Prostate gland (tissue), 2 donors: ENCODE data around the gene NINJ1. TPM values are rescaled to one million over a fixed set of nuclear protein-coding genes. Genes with fewer than 3 reads are reported as not detected.

Source experiments
- DNase-seq: peaks from one replicate; pipeline ENCODE4 v3.0.0-alpha.2; 2019; ENCODE audit warnings: low spot score
- H3K27ac ChIP-seq, 2 donors: fragments of 200-600 bp; sonication (generic); 2 replicates each; pipeline ENCODE4 v1.5.1; 2017 to 2019
- H3K27me3 ChIP-seq: fragments of 200-600 bp; sonication (generic); replicated peaks from 2 replicates; pipeline ENCODE4 v1.5.1; 2019; ENCODE audit not compliant: insufficient read depth
- H3K36me3 ChIP-seq, 2 donors: fragments of 200-600 bp; sonication (generic); 1 replicate in 1 of 2; 2 replicates in 1 of 2; pipeline versions ENCODE4 v1.5.1 to v1.8.1; 2017 to 2019
- H3K4me1 ChIP-seq: fragments of 200-600 bp; sonication (generic); replicated peaks from 2 replicates; pipeline ENCODE4 v1.5.1; 2019
- H3K4me3 ChIP-seq, 2 donors: fragments of 200-600 bp; sonication (generic); 2 replicates each; pipeline ENCODE4 v1.5.1; 2017 to 2019
- H3K9me3 ChIP-seq: fragments of 200-600 bp; sonication (generic); 2 replicates; pipeline ENCODE4 v1.5.1; 2017
- POLR2A ChIP-seq: fragments of 450-650 bp; IDR thresholded peaks from one replicate; pipeline ENCODE4 v1.6.1; 2016; ENCODE audit warnings: antibody characterized with exemption, mild to moderate bottlenecking
- POLR2AphosphoS5 ChIP-seq: sonication (generic); formaldehyde crosslinking; IDR thresholded peaks from one replicate; pipeline ENCODE4 v1.6.1; 2017; ENCODE audit warnings: antibody characterized with exemption
- WGBS: methylation state at CpG from one replicate; pipeline ENCODE4 v1.1.5; 2018; 5-methylcytosine and 5-hydroxymethylcytosine counted together
- intact Hi-C: fragments of 100-400 bp; cut with DNase I; formaldehyde crosslinking; loops from one replicate; pipeline ENCODE4 v1.14.2; 2022
- total RNA-seq, 2 donors: library from RNA; depleted of rRNA; stranded (reverse); fragments of >200 nt; gene quantifications; one replicate each; pipeline ENCODE4 v1.1.0, GENCODE V29; 2016
- TF ChIP-seq, protein P1 (sequence below), 4 experiments: fragments of 200-600 bp in 2 of 4; fragments of 450-650 bp in 2 of 4; sonication (generic) in 2 of 4; IDR thresholded peaks; 1 replicate in 3 of 4; 2 replicates in 1 of 4; pipeline ENCODE4 v1.5.1; 2016 to 2019; ENCODE audit warnings: antibody characterized with exemption in 4 of 4, mild to moderate bottlenecking in 2 of 4, moderate library complexity in 2 of 4

The NINJ1 gene
- total RNA-seq, 2 donors from 2014 or later: 139 to 183 TPM

- 41% methylated on average over 2 of the region's 3 CpGs for WGBS
- TF ChIP-seq, protein P1, sequence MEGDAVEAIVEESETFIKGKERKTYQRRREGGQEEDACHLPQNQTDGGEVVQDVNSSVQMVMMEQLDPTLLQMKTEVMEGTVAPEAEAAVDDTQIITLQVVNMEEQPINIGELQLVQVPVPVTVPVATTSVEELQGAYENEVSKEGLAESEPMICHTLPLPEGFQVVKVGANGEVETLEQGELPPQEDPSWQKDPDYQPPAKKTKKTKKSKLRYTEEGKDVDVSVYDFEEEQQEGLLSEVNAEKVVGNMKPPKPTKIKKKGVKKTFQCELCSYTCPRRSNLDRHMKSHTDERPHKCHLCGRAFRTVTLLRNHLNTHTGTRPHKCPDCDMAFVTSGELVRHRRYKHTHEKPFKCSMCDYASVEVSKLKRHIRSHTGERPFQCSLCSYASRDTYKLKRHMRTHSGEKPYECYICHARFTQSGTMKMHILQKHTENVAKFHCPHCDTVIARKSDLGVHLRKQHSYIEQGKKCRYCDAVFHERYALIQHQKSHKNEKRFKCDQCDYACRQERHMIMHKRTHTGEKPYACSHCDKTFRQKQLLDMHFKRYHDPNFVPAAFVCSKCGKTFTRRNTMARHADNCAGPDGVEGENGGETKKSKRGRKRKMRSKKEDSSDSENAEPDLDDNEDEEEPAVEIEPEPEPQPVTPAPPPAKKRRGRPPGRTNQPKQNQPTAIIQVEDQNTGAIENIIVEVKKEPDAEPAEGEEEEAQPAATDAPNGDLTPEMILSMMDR (IDR thresholded peaks at IDR 0.05): no peak
- TF ChIP-seq POLR2AphosphoS5: no peak
- TF ChIP-seq POLR2A: no peak
- no peak overlapping the region for H3K27ac ChIP-seq
- DNase-seq: no peak
- H3K9me3 ChIP-seq: no peaks in the 10 kb centered on the region
- H3K36me3 ChIP-seq: no peaks in the 10 kb centered on the region
- intact Hi-C loops: no loop called here
- H3K4me3 ChIP-seq: no peak overlapping the region
- H3K4me1 ChIP-seq: no peaks in the 10 kb centered on the region
- H3K27me3 ChIP-seq: no peaks in the 10 kb centered on the region
Observed at GRCh38 chr9:93115486-93116071, 18.5 kb downstream of the NINJ1 start.

- no peak for TF ChIP-seq POLR2AphosphoS5
- TF ChIP-seq, protein P1 (IDR thresholded peaks at IDR 0.05): no peak
- no peak for TF ChIP-seq POLR2A
- Histone ChIP-seq H3K4me3 (no peak overlapping the region), H3K4me1 (no peaks in the 10 kb centered on the region), H3K27me3 (no peaks in the 10 kb centered on the region), H3K9me3 (no peaks in the 10 kb centered on the region), H3K27ac (no peak overlapping the region), H3K36me3 (no peaks in the 10 kb centered on the region)
- intact Hi-C loops: loop anchor here (5.0 kb wide), 1 partner anchor 192 kb away; no protein-coding TSS in a partner anchor
- no peak for DNase-seq
- 77% methylated on average over 5 of the region's 5 CpGs for WGBS
Observed at GRCh38 chr9:93114984-93115335, 19.1 kb downstream of the NINJ1 start.

GRCh38 chr9:93114169-93114983 is 19.7 kb downstream of the NINJ1 start:
- intact Hi-C loops: loop anchor here (5.0 kb wide), 1 partner anchor 193 kb away; no protein-coding TSS in a partner anchor
- Histone ChIP-seq H3K36me3 (no peaks in the 10 kb centered on the region), H3K4me3 (no peak overlapping the region), H3K27ac (no peak overlapping the region), H3K27me3 (no peaks in the 10 kb centered on the region), H3K9me3 (no peaks in the 10 kb centered on the region), H3K4me1 (no peaks in the 10 kb centered on the region)
- TF ChIP-seq POLR2A (no peak), POLR2AphosphoS5 (no peak)
- TF ChIP-seq, protein P1 (IDR thresholded peaks at IDR 0.05): no peak
- DNase-seq: no peak
- 80% methylated on average over 16 of the region's 17 CpGs for WGBS

DNA sequence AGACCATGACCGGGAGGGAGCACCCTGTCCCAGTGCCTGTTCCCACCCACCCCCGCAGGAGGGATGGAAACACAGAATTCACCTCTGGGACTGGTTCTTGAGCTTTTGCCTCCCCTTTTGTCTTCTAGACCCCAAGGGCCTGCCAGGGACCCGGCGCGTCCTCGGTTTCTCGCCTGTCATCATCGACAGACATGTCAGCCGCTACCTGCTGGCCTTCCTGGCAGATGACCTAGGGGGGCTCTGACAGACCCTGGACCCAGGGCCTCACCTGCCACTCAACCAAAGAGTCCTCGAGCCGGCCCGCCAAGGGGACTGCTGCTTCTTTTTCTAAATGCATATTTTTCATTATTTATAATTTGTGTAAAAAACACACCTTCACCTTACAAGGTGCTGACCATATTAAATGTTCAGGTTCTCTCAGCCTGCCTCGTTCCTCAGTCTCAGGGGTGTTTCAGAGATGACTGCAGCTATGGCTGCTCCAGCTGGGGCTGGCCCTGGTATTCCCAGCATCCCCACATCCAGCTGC is 21.1 kb downstream of the NINJ1 start:
- WGBS: 92% methylated on average over 13 of the region's 13 CpGs
- H3K36me3 ChIP-seq: peaks cover 0 to 3% of the 10 kb centered on the region in 2 donors
- TF ChIP-seq, protein P1 (IDR thresholded peaks at IDR 0.05): no peak
- no peak for TF ChIP-seq POLR2AphosphoS5
- no peak for TF ChIP-seq POLR2A
- no peaks in the 10 kb centered on the region for H3K27me3 ChIP-seq
- intact Hi-C loops: loop anchor here (5.0 kb wide), 1 partner anchor 194 kb away; no protein-coding TSS in a partner anchor
- H3K4me1 ChIP-seq: no peaks in the 10 kb centered on the region
- no peaks in the 10 kb centered on the region for H3K9me3 ChIP-seq
- no peak for DNase-seq
- no peak overlapping the region for H3K27ac ChIP-seq
- no peak overlapping the region for H3K4me3 ChIP-seq
